Putamen (tissue), 1 donor: ENCODE measurements around the gene VAMP3.

Experiments
- DNase-seq: peaks from one replicate; pipeline ENCODE4 v3.0.0-alpha.2; 2016; ENCODE audit warnings: low spot score

Gene VAMP3

GRCh38 chr1:7813677-7814373, 42.7 kb downstream of the VAMP3 start:
- no peak for DNase-seq

- no peak for DNase-seq
These were observed 50.2 kb downstream of the VAMP3 start for GRCh38 chr1:7821282-7821681.

GRCh38 chr1:7824701-7825100, 53.6 kb downstream of the VAMP3 start:
- DNase-seq, result no peak

DNA sequence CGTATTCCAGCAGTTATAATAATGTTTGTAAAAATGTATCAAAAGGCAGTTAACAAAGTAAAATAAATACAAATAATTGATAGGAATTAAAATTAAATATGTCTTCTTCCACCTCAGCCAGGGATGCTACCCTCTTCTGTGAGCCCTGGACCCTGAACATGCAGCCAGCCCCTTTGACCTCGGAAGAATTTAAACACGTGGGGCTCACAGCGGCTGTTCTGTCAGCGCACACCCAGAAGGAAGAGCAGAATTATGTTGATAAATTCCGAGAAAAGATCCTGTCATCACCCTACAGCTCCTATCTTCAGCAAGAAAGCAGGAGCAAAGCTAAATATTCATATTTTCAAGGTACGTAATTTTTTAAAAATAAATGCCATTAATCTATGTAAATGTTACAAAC, 55.3 kb downstream of the VAMP3 start:
- no peak for DNase-seq

DNA sequence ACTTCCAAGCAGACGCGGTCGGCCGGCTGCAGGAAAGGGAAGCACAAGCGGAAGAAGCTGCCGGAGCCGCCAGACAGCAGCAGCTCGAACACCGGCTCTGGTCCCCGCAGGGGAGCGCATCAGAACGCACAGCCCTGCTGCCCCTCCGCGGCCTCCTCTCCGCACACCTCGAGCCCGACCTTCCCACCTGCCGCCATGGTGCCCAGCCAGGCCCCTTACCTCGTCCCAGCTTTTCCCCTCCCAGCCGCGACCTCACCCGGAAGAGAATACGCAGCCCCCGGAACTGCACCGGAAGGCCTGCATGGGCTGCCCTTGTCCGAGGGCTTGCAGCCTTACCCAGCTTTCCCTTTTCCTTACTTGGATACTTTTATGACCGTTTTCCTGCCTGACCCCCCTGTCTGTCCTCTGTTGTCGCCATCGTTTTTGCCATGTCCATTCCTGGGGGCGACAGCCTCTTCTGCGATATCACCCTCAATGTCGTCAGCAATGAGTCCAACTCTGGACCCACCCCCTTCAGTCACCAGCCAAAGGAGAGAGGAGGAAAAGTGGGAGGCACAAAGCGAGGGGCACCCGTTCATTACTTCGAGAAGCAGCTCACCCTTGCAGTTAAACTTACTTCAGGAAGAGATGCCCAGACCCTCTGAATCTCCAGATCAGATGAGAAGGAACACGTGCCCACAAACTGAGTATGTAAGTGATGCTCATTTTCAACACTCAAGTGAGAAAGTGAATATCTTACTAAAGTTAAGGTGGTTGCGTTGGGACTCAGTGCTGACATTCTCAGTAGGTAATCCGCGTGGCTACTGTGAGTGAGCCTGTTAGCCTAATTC, 56.2 kb downstream of the VAMP3 start:
- no peak for DNase-seq
